ENCODE measurements around the gene HTRA3. TPM values are rescaled to one million over a fixed set of nuclear protein-coding genes. Genes with fewer than 3 reads are reported as not detected.

HTRA3 gene
- total RNA-seq, 1 donor from 2014 or later, result 20.3 TPM

- DNase-seq (ENCODE audit: low spot score), result no peak
Observed at GRCh38 chr4:8292478-8293107, 23.0 kb downstream of the HTRA3 start.

- no peak for DNase-seq (ENCODE audit: low spot score)
Observed at GRCh38 chr4:8293131-8293975, 23.8 kb downstream of the HTRA3 start.

GRCh38 chr4:8294036-8294435 is 24.5 kb downstream of the HTRA3 start:
- no peak for DNase-seq (ENCODE audit: low spot score)

GRCh38 chr4:8294775-8295174 is 25.2 kb downstream of the HTRA3 start:
- no peak for DNase-seq (ENCODE audit: low spot score)

GRCh38 chr4:8295471-8295870 is 25.9 kb downstream of the HTRA3 start:
- no peak for DNase-seq (ENCODE audit: low spot score)

GRCh38 chr4:8296491-8296890 is 26.9 kb downstream of the HTRA3 start:
- no peak for DNase-seq (ENCODE audit: low spot score)

- DNase-seq (ENCODE audit: low spot score), result no peak
Observed at GRCh38 chr4:8297141-8297601, 27.6 kb downstream of the HTRA3 start.

GRCh38 chr4:8297691-8298485 is 28.3 kb downstream of the HTRA3 start:
- no peak for DNase-seq (ENCODE audit: low spot score)

GRCh38 chr4:8300832-8301231 is 31.3 kb downstream of the HTRA3 start:
- no peak for DNase-seq (ENCODE audit: low spot score)

- DNase-seq (ENCODE audit: low spot score), result no peak
Observed at GRCh38 chr4:8301851-8302730, 32.5 kb downstream of the HTRA3 start.

GRCh38 chr4:8303081-8303480 is 33.5 kb downstream of the HTRA3 start:
- no peak for DNase-seq (ENCODE audit: low spot score)

- DNase-seq (ENCODE audit: low spot score), result no peak
Observed at GRCh38 chr4:8303485-8304281, 34.1 kb downstream of the HTRA3 start.

GRCh38 chr4:8304827-8305695 is 35.5 kb downstream of the HTRA3 start:
- DNase-seq (ENCODE audit: low spot score), result no peak

- DNase-seq (ENCODE audit: low spot score), result no peak
Observed at GRCh38 chr4:8305851-8306471, 36.4 kb downstream of the HTRA3 start.

GRCh38 chr4:8306511-8307021 is 37.0 kb downstream of the HTRA3 start:
- no peak for DNase-seq (ENCODE audit: low spot score)

- no peak for DNase-seq (ENCODE audit: low spot score)
Observed at GRCh38 chr4:8307121-8307520, 37.6 kb downstream of the HTRA3 start.

GRCh38 chr4:8307714-8308113 is 38.2 kb downstream of the HTRA3 start:
- no peak for DNase-seq (ENCODE audit: low spot score)

- no peak for DNase-seq (ENCODE audit: low spot score)
Observed at GRCh38 chr4:8308144-8308543, 38.6 kb downstream of the HTRA3 start.

All from mucosa of gallbladder (tissue), 1 donor.